A549 (cell line): ENCODE measurements around the gene LENG8. TPM values are rescaled to one million over a fixed set of nuclear protein-coding genes. Genes with fewer than 3 reads are reported as not detected.

Experiments used
- ATOH8 ChIP-seq: fragments of 250-450 bp; sonication (Bioruptor Pico); IDR thresholded peaks from 2 replicates; pipeline ENCODE4 v1.5.0; 2020; ENCODE audit warnings: low read depth, mild to moderate bottlenecking, moderate library complexity
- CBX2 ChIP-seq: fragments of 200-600 bp; sonication (generic); IDR thresholded peaks from 2 replicates; pipeline ENCODE4 v1.6.1; 2016; ENCODE audit warnings: low read depth, mild to moderate bottlenecking, borderline replicate concordance
- CEBPB ChIP-seq, 2 experiments: fragments of >200 bp in 1 of 2; sonication (Bioruptor Twin) in 1 of 2; formaldehyde crosslinking in 1 of 2; IDR thresholded peaks; 2 replicates each; pipeline ENCODE4 v1.6.1; 2012 to 2016
- EHF ChIP-seq: fragments of 250-450 bp; sonication (Bioruptor Pico); IDR thresholded peaks from 2 replicates; pipeline ENCODE4 v1.5.0; 2020; ENCODE audit warnings: mild to moderate bottlenecking
- EHMT2 ChIP-seq: fragments of 200-600 bp; sonication (generic); IDR thresholded peaks from 2 replicates; pipeline ENCODE4 v1.6.1; 2016; ENCODE audit warnings: antibody characterized with exemption, low read depth, mild to moderate bottlenecking, moderate library complexity
- EP300 ChIP-seq, 2 experiments: fragments of >200 bp; sonication (Bioruptor Twin); formaldehyde crosslinking; IDR thresholded peaks; 2 replicates in 1 of 2; 3 replicates in 1 of 2; pipeline ENCODE4 v1.6.1; 2016 to 2017
- FOSL2 ChIP-seq, 2 experiments: fragments of 450-650 bp in 1 of 2; fragments of >200 bp in 1 of 2; sonication (Bioruptor Twin) in 1 of 2; formaldehyde crosslinking; IDR thresholded peaks; 2 replicates each; pipeline versions ENCODE4 v1.5.0 to v1.6.1; 2016 to 2020; ENCODE audit warnings: mild to moderate bottlenecking in 1 of 2, moderate library complexity in 1 of 2
- FOXS1 ChIP-seq: fragments of 250-450 bp; sonication (Bioruptor Pico); IDR thresholded peaks from 2 replicates; pipeline ENCODE4 v1.5.0; 2020; ENCODE audit warnings: mild to moderate bottlenecking, moderate library complexity
- GATA3 ChIP-seq: IDR thresholded peaks from 2 replicates; pipeline ENCODE4 v1.6.1; 2012; ENCODE audit warnings: borderline replicate concordance
- HES2 ChIP-seq: fragments of >200 bp; sonication (Bioruptor Twin); formaldehyde crosslinking; IDR thresholded peaks from 2 replicates; pipeline ENCODE4 v1.6.1; 2016
- HEYL ChIP-seq: fragments of 250-450 bp; sonication (Bioruptor Pico); IDR thresholded peaks from 2 replicates; pipeline ENCODE4 v1.8.0; 2021; ENCODE audit warnings: mild to moderate bottlenecking, moderate library complexity
- HOXB5 ChIP-seq: fragments of 250-450 bp; sonication (Bioruptor Pico); IDR thresholded peaks from 2 replicates; pipeline ENCODE4 v1.5.0; 2020; ENCODE audit warnings: mild to moderate bottlenecking, moderate library complexity
- JUN ChIP-seq, 2 experiments: fragments of >200 bp; sonication (Bioruptor Twin); formaldehyde crosslinking; IDR thresholded peaks; 2 replicates in 1 of 2; 3 replicates in 1 of 2; pipeline ENCODE4 v1.6.1; 2016 to 2017
- JUNB ChIP-seq: fragments of >200 bp; sonication (Bioruptor Twin); formaldehyde crosslinking; IDR thresholded peaks from 2 replicates; pipeline ENCODE4 v1.6.1; 2016
- MAFK ChIP-seq: fragments of 450-650 bp; IDR thresholded peaks from 2 replicates; pipeline ENCODE4 v1.6.1; 2014; ENCODE audit not compliant: partially characterized antibody
- MAX ChIP-seq: IDR thresholded peaks from 2 replicates; pipeline ENCODE4 v1.6.1; 2012
- MYC ChIP-seq: IDR thresholded peaks from 2 replicates; pipeline ENCODE4 v1.6.1; 2012; ENCODE audit warnings: mild to moderate bottlenecking, inconsistent platforms, low read length, improper control_type of control experiment, borderline replicate concordance
- NFE2L2 ChIP-seq: fragments of 150-350 bp; conservative IDR thresholded peaks from 2 replicates; pipeline ENCODE4 v1.6.1; 2014; ENCODE audit warnings: low read length
- NPAS2 ChIP-seq: fragments of 250-450 bp; sonication (Bioruptor Pico); IDR thresholded peaks from 2 replicates; pipeline ENCODE4 v1.8.0; 2022; ENCODE audit warnings: mild to moderate bottlenecking, moderate library complexity, borderline replicate concordance
- PBX3 ChIP-seq: IDR thresholded peaks from 2 replicates; pipeline ENCODE4 v1.6.1; 2012
- PHF8 ChIP-seq: fragments of 200-600 bp; sonication (generic); IDR thresholded peaks from 2 replicates; pipeline ENCODE4 v1.6.1; 2016; ENCODE audit warnings: low read depth, mild to moderate bottlenecking, antibody characterized with exemption, moderate library complexity, borderline replicate concordance
- POLR2A ChIP-seq: IDR thresholded peaks from 2 replicates; pipeline ENCODE4 v1.6.1; 2012; ENCODE audit warnings: mild to moderate bottlenecking, low read length
- POLR2AphosphoS2 ChIP-seq: conservative IDR thresholded peaks from 2 replicates; pipeline ENCODE4 v1.6.1; 2012; ENCODE audit warnings: low read length, improper control_type of control experiment, inconsistent platforms
- RARB ChIP-seq: fragments of 250-450 bp; sonication (Bioruptor Pico); IDR thresholded peaks from 2 replicates; pipeline ENCODE4 v1.8.0; 2021; ENCODE audit warnings: mild to moderate bottlenecking, moderate library complexity
- REST ChIP-seq: fragments of 200-600 bp; sonication (generic); IDR thresholded peaks from 2 replicates; pipeline ENCODE4 v1.6.1; 2016; ENCODE audit warnings: antibody characterized with exemption, mild to moderate bottlenecking, moderate library complexity
- SMC3 ChIP-seq: fragments of >200 bp; sonication (Bioruptor Twin); formaldehyde crosslinking; IDR thresholded peaks from 3 replicates; pipeline ENCODE4 v1.6.1; 2018; ENCODE audit warnings: inconsistent platforms
- SREBF2 ChIP-seq: fragments of 450-650 bp; IDR thresholded peaks from 2 replicates; pipeline ENCODE4 v1.6.1; 2014; ENCODE audit warnings: mild to moderate bottlenecking, moderate library complexity
- TFCP2L1 ChIP-seq: fragments of 250-450 bp; sonication (Bioruptor Pico); IDR thresholded peaks from 2 replicates; pipeline ENCODE4 v1.5.0; 2021; ENCODE audit warnings: mild to moderate bottlenecking
- USF2 ChIP-seq: fragments of 450-650 bp; IDR thresholded peaks from 2 replicates; pipeline ENCODE4 v1.6.1; 2014; ENCODE audit warnings: antibody characterized with exemption
- ZNF302 ChIP-seq: fragments of 250-450 bp; sonication (Bioruptor Pico); IDR thresholded peaks from 2 replicates; pipeline ENCODE4 v1.9.0; 2021; ENCODE audit warnings: inconsistent platforms, mild to moderate bottlenecking, moderate library complexity
- polyA plus RNA-seq, 4 experiments: library from polyadenylated mRNA; depleted of rRNA in 3 of 4; stranded (reverse); fragments of >200 nt; fragmentation: RNase III in 1 of 4; extraction: RNeasy Plus Mini Kit Qiagen cat#74134 plus additional on column Dnase treatment in 1 of 4; gene quantifications; 2 replicates in 3 of 4; 3 replicates in 1 of 4; pipeline ENCODE4 v1.2.3, GENCODE V29; 2011 to 2017

The LENG8 gene
- polyA plus RNA-seq, 2 of the 4 experiments (the other 2 are of a cell fraction), result 30.6 to 140 TPM

GRCh38 chr19:54464630-54465425 is 15.8 kb downstream of the LENG8 start (continued):
- no peak for TF ChIP-seq HEYL
- TF ChIP-seq CEBPB (IDR thresholded peaks at IDR 0.05), result no peak
- TF ChIP-seq PHF8, result peak; percentile 74
- TF ChIP-seq TFCP2L1, result peak; percentile 78; the same call in 1 of the 2 replicates
- TF ChIP-seq JUNB, result no peak
- TF ChIP-seq HOXB5 (CRISPR knock-in tag), result 0 out of 2 replicates have a peak, but pooled peaks have one; percentile 35
- no peak for TF ChIP-seq ZNF302 (CRISPR knock-in tag)
- TF ChIP-seq FOXS1 (CRISPR knock-in tag), result no peak
- TF ChIP-seq HES2, result no peak
- TF ChIP-seq MAX, result peak; percentile 91
- TF ChIP-seq JUN (IDR thresholded peaks at IDR 0.05), result peak; percentile 34 to 66; a peak in 4 of 5 replicates
- peak; percentile 15; the same call in 1 of the 2 replicates for TF ChIP-seq REST
- no peak for TF ChIP-seq ATOH8
- no peak for TF ChIP-seq EHMT2
- no peak for TF ChIP-seq SREBF2
- no peak for TF ChIP-seq CBX2
- no peak for TF ChIP-seq POLR2AphosphoS2
- no peak for TF ChIP-seq FOSL2 (IDR thresholded peaks at IDR 0.05)
- TF ChIP-seq FOSL2 (CRISPR knock-in tag; IDR thresholded peaks at IDR 0.05), result peak; percentile 16; the same call in 1 of the 2 replicates
- TF ChIP-seq SMC3, result no peak
- no peak for TF ChIP-seq RARB (CRISPR knock-in tag)
- TF ChIP-seq GATA3, result no peak; the same call in 1 of the 2 replicates
- no peak for TF ChIP-seq MYC
- TF ChIP-seq POLR2A, result peak; percentile 63
- TF ChIP-seq EHF, result no peak
- TF ChIP-seq PBX3, result peak; percentile 21; the same call in 1 of the 2 replicates
- TF ChIP-seq MAFK, result no peak
- TF ChIP-seq NPAS2, result no peak
- TF ChIP-seq EP300 (IDR thresholded peaks at IDR 0.05), result no peak
- TF ChIP-seq NFE2L2, result no peak
- peak; percentile 24; the same call in 1 of the 2 replicates for TF ChIP-seq USF2
